Ishikawa (cell line): ENCODE data around the gene TAS2R50.

ENCODE experiments used
- CEBPB ChIP-seq: IDR thresholded peaks from 2 replicates; pipeline ENCODE4 v1.6.1; 2012
- CREB1 ChIP-seq: IDR thresholded peaks from 2 replicates; pipeline ENCODE4 v1.6.1; 2012; ENCODE audit warnings: low read depth
- EGR1 ChIP-seq: IDR thresholded peaks from 2 replicates; pipeline ENCODE4 v1.6.1; 2012
- EP300 ChIP-seq: IDR thresholded peaks from 2 replicates; pipeline ENCODE4 v1.6.1; 2012; ENCODE audit warnings: borderline replicate concordance
- FOXM1 ChIP-seq: IDR thresholded peaks from 2 replicates; pipeline ENCODE4 v1.6.1; 2012; ENCODE audit warnings: low read depth, borderline replicate concordance
- MAX ChIP-seq: IDR thresholded peaks from 2 replicates; pipeline ENCODE4 v1.6.1; 2012
- RAD21 ChIP-seq: IDR thresholded peaks from 2 replicates; pipeline ENCODE4 v1.6.1; 2012; ENCODE audit warnings: low read depth
- REST ChIP-seq: IDR thresholded peaks from 2 replicates; pipeline ENCODE4 v1.6.1; 2012; ENCODE audit warnings: low read depth, mild to moderate bottlenecking
- TAF1 ChIP-seq: IDR thresholded peaks from 2 replicates; pipeline ENCODE4 v1.6.1; 2012; ENCODE audit warnings: low read depth, mild to moderate bottlenecking
- TCF12 ChIP-seq: IDR thresholded peaks from 2 replicates; pipeline ENCODE4 v1.6.1; 2012; ENCODE audit warnings: low read depth
- TEAD4 ChIP-seq: IDR thresholded peaks from 2 replicates; pipeline ENCODE4 v1.6.1; 2012
- YY1 ChIP-seq: IDR thresholded peaks from 2 replicates; pipeline ENCODE4 v1.6.1; 2012; ENCODE audit warnings: low read depth
- TF ChIP-seq, protein P1 (sequence below): IDR thresholded peaks from 2 replicates; pipeline ENCODE4 v1.6.1; 2012

DNA sequence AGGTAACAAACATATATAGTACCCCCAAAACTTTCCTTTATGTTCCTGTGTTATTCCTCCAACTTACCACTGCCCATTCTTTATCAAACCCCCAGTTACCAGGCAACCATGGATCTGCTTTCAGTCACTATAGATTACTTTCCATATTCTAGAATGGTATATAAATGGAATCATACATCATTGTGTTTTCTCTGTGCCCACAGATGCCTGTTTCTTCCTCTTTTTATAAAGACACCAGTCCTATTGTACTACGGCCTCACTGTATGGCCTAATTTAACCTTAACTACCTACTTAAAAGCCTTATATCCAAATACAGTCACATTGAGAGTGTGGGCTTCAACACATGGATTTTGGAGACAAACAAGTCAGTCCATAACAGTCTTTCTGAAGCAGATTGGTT, 50.2 kb downstream of the TAS2R50 start:
- TF ChIP-seq CEBPB (no peak), MAX (no peak), EP300 (no peak), TCF12 (no peak), REST (no peak), TEAD4 (no peak), FOXM1 (no peak), RAD21 (no peak), TAF1 (no peak), CREB1 (no peak), YY1 (no peak), EGR1 (no peak)
- TF ChIP-seq, protein P1, sequence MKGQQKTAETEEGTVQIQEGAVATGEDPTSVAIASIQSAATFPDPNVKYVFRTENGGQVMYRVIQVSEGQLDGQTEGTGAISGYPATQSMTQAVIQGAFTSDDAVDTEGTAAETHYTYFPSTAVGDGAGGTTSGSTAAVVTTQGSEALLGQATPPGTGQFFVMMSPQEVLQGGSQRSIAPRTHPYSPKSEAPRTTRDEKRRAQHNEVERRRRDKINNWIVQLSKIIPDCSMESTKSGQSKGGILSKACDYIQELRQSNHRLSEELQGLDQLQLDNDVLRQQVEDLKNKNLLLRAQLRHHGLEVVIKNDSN = no peak
